NCI-H510A treated with DMSO at 0.1 percent for 48 hours (cell line): Measurements from ENCODE around the gene TMEM63B.
A peak's percentile ranks its signal among the peaks of the same experiment; 100 is the strongest.
"Not testable (repeated sequence)": the region's sequence is repeated elsewhere in the genome, so short reads cannot be mapped to it uniquely, and the experiment has no call there.

Experiments
- DNase-seq: peaks from one replicate; lab custom pipeline; 2025; lab: John Stamatoyannopoulos, UW

TMEM63B gene

DNA sequence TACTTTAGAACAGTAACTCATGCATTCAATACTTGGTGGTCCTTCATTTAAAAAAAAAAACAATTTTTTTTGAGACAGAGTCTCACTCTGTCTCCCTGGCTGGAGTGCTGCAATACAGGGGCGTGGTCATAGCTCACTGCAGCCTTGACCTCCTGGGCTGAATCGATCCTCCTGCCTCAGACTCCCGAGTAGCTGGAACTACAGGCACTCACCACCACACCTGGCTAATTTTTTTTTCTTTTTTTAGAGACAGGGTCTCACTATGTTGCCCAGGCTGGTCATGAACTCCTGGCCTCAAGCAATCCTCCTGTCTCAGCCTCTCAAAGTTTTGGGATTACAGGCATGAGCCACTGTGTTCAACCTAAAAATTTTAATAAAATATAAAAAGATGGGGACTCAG lies 17.2 kb downstream of the TMEM63B start:
- not testable (repeated sequence) for DNase-seq

DNA sequence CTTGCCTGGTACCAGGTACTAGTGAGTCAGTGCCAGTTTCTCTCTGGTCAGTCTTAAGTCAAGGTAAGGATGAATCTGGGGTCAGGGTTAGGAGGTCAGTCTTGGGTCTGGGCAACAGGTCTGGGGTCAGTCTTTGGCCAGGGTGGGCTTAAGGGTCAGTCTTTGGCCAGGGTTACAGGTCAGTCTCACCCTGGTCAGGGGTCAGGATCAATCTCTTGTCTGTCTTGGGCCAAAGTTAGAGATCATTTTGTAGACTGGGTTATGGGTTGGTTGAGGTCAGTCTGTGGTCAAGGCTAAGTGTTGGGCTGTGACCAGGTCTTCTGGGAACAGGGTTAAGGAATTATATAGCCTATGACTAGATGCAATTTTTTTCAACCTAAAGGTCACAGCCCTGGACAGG lies 18.5 kb downstream of the TMEM63B start:
- DNase-seq, result no peak

DNA sequence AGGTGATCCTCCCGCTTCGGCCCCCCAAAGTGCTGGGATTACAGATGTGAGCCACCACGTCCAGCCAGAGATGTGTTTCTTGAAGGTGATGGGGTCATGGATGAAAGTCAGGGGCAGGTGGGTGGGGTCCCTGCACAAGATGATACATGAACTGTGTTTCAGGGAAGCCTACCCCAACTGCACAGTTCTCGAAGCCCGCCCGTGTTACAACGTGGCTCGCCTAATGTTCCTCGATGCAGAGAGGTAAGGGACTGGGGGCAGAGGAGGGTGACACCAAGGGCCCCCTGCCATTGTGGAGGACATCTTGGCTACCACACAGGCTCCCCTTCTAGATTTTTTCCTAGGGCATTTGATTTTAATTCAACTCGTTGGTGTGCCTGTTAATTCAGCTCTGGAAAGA lies 19.3 kb downstream of the TMEM63B start:
- DNase-seq, result no peak

DNA sequence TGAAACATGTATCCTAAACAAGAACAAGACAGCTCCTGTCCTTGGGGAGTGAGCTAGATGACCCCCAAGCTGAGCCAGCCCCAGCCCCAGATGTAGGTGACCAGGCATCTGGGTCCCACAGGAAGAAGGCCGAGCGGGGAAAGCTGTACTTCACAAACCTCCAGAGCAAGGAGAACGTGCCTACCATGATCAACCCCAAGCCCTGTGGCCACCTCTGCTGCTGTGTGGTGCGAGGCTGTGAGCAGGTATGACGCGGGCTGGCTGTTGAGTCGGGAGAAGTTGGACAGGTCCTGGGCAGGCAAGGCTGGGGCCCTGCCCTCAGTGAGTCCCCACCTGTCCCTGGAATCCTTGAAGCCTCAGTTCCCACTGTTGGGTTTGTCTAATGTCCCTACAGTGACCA lies 19.9 kb downstream of the TMEM63B start:
- DNase-seq, result no peak

DNA sequence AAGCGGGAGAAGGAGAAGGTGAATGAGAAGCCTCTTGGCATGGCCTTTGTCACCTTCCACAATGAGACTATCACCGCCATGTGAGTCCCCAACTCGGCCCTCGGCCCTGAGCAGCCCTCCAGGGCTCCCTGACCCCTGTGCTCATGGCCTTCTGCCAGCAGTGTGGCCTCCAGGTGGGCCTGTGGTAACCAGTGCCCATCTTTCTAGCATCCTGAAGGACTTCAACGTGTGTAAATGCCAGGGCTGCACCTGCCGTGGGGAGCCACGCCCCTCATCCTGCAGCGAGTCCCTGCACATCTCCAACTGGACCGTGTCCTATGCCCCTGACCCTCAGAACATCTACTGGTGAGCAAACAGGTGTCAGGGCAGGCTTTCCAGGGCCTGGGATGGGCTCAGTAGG lies 21.0 kb downstream of the TMEM63B start:
- no peak for DNase-seq

DNA sequence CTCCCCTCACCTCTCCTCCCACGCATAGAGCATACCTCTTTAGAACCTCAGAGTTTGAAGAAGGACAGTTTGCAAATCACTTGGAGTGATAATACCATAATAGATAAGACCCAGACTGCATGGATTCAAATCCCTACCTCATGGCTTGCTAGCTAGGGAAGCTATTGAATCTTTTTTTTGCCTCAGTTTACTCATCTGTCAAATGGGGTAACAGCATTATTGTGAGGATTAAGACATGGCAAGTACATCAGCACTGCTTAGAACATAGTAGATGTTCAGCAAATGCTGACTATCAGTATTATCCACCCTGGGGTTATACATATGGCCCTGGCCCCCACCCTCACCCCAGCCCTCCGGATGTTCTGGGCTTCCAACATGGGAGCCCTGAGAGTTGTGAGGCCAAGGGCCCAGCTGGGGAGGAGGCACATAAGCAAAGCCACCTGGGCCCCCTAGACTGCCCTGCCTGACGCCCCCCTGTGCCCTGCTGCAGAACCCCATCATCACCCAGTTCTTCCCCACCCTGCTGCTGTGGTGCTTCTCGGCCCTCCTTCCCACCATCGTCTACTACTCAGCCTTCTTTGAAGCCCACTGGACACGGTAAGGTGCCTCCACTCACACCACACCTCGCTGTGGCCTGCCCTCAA lies 22.1 kb downstream of the TMEM63B start:
- no peak for DNase-seq

DNA sequence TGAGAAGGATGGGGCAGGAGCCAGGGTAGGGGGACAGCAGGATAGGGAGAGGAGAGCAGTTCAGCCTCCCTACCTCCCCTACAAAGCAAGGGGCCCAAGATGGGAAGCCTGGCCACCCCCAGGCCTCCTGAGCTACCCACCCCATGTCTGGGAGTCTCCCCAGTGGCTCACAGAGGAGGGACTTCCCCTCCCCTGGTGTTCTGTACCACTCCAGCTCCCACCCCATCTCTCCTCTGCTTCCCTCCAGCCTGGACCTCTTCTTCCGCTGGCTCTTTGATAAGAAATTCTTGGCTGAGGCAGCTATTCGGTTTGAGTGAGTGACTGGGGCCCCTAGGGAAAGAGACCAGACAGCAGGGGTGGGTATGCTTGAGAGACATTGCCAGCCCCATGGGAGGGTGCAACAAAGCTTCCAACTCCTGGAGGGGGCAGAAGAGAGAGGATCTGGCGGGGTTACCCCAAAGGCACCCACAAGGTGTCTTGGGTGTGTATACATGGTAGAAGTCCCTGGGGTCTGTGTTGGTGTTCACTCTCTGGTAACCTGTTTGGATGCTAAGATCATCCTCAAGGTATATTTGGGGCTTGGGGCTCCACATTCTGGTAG lies 23.1 kb downstream of the TMEM63B start:
- DNase-seq, result no peak

DNA sequence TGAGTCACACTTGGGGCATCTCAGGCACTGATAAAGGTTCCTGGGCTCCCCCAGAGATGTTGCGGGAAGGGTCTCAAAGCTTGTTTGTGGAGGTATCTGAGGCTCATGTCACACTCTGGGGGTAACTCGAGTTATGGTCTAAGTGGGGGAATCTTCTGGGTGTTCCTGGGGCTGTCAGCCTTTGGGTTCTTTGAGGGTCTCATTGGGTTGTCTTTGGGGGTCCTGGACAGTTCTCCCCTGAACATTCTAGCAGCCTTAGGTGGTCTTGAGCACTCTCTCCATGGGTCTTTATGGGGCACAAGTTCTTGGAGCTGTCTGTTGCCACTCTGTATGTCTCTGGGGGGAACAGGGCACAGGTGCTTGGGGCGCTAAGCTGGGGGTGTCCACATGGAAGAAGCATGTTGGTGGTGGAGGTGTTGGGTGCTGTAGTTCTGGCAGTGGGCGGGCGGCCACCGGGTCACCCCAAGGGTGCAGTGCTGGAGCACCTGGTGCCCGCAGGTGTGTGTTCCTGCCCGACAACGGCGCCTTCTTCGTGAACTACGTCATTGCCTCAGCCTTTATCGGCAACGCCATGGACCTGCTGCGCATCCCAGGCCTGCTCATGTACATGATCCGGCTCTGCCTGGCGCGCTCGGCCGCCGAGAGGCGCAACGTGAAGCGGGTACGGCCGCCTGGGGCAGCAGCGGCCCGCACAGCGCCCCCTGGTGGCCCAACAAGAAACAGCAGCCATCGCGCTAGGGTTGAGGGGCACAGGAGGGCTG lies 24.2 kb downstream of the TMEM63B start:
- DNase-seq, result peak; percentile 71

DNA sequence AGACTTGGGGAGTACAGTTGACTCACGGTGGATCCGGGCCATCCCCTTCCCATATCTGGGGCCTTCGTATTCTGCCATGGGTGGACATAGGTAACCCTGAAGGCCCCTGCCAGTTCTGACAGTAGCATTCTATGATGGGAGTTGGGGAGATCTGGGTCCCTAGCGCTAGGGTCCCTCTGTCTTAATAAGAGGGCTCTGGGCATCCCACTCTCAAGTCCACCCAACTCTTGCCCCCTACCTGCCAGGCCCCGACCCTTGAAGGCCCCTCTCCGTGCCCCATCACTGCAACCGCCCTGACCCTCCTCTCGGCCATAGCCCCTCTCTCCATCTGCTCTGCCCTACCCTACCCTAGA lies 24.7 kb downstream of the TMEM63B start:
- DNase-seq, result no peak

DNA sequence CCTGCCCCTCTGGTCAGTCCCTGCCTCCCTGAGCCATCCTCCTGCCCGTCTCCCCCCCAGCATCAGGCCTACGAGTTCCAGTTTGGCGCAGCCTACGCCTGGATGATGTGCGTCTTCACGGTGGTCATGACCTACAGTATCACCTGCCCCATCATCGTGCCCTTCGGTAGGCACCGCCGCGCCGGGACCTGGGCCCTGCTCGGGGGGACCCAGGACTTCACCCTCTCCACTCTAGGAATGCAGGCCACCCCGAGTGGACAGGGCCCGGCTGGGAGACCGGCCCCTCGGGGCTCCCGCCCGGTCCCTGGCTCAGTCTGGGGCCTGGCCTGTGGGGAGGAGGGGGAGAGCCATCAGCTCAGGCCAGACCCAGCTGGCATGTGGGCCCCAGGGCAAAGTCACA lies 25.2 kb downstream of the TMEM63B start:
- DNase-seq, result no peak

DNA sequence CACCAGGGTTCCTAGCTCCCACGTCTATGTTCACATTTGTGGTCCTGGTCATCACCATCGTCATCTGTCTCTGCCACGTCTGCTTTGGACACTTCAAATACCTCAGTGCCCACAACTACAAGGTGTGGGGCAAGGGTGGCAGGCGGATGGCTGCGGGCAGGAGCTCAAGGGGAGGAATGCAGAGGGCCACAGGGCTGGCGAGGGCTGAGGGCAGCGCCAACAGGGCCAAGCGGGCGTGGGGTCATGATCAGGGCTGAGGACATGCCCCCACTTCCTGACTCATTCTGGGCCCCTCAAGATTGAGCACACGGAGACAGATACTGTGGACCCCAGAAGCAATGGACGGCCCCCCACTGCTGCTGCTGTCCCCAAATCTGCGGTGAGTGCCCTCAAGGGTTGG lies 26.7 kb downstream of the TMEM63B start:
- no peak for DNase-seq

DNA sequence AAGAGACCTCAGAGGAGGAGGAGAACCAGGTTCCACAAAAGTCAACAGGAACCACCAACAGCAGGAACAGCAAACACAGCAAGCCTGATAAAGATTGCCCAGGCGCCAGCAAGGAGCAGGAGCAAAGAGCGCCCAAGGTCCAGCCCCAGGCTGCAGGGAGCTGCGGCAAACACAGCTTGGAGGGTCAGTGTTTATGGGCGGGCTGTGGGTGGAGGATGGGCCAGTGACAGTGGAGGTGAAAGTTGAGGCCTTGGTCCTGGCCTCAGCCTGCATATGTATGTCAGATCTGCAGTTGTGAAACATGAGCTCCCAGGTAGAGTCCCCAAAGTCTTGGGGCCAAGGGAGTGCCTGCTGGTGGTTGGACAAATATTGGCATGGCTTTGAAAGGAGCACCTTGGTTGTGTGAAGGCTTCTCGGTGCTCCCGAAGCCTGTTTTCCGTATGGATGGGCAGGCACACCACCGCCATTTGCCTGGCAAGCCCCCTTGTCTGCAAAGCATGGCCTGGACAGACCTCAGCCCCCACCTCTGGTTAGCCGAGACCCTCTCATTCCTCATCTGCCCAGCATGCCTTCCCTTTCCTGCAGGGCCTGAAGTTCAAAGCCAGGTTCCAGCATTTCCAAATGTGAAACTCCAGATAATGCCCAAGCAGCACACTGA lies 29.3 kb downstream of the TMEM63B start:
- DNase-seq, result no peak

DNA sequence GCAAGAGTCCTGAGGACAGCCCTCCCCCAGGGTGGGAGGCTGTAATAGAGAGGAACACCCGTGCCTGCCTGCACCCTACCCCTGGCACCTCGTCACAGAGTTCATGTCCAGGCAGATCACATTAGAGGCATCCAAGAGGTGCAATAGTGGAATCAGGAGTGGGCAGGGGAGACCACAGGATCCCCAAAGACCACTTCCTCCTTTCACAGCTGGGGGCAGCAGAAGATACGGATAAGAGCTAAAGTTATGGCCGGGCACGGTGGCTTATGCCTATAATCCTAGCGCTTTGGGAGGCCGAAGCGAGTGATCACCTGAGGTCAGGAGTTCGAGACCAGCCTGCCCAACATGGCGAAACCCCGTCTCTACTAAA lies 29.8 kb downstream of the TMEM63B start:
- no peak for DNase-seq

DNA sequence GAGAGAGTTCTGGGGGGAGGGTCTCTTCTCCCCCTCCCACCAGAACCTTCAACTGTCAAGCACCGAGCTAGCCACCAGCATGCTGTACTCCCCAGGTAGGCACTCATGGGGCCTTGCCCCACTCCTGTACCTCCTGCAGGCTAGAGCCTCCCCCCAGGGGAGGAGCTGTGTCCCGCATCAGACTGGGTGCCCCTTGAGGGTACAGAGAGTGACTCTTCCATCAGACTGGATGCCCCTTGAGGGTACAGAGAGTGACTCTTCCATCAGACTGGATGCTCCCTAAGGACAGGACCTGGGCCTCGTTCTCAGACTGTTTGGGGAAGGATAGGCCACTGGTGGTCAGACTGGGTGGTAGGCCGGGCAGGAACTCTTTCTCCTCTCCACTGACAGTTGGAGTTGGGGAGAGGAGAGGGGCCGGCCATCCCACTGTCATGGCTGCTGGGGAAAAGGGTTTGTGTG lies 31.4 kb downstream of the TMEM63B start, which contains the start of gene CAPN11:
TSS of gene CAPN11 (plus strand) at position 51 of the 459 bp plus-strand sequence. CDS start at position 80, 29 bp downstream.
- no peak for DNase-seq

DNA sequence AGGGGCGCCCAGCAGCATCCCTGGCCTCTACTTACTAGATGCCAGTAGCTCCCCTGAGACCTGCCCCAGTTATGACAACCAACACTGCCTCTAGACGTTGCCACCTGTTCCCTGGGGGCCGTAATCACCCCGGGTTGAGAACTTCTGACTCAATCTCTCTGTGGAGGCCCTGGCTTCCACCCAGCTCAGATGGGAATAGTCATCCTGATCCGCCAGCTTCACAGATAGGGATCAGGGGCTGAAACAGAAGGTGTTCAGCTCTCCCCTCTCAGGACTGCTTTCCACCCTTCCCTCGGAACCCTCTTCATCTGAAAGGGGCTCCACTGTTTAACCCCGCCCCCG lies 34.6 kb downstream of the TMEM63B start:
- DNase-seq, result no peak

DNA sequence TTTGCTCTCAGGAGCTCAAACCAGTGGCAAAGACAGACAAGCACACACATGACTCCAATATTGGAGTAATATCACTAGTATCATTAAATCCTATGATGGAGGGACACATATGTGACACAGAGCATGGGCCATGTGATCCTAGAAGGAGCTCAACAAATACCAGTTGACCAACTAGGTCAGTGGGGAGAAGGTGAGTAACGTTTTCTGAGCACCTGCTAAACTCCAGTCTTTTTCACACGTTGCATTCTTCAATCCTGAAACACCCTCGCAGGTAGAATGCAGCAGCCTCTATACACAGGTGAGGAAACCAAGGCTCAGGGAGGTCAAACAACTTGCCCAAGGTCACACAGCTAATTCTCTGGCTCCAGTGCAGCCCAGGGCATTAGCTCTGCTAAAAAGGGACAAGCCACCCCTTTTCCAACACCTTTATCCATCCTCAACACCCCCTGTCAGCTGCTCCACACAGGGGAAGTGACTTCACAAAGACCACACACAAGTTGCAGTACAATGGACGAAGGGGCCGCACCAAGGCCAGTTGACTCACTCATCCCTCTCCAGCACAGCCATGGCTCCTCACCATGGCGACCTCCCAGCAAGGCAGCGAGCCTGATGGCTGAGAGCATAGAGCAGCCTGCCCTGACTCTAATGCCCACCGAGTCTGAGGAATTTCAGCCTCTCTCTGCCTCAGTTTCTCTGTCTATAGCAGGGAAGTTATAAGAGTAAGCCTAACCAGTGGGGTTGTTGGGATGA lies 35.7 kb downstream of the TMEM63B start:
- DNase-seq, result no peak

DNA sequence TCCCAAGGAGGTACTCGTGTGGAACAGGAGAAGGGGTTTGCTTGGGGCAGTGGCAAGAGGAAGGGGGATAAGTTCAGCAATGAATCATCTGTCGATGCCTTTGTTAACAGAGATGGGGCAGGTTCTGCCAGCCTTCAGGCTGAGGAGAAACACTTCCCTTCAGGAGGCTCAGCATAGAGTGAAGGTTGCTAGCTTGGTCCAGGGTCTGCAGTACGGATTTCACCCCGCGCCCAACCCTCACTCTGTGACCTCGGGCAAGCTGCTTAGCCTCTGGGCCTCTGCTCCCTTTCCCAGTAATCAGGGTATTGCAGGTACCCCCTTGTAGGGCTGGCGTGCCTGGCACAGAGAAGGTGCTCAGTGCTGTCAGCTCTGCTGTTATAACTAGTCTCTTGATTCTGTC lies 38.8 kb downstream of the TMEM63B start:
- no peak for DNase-seq

DNA sequence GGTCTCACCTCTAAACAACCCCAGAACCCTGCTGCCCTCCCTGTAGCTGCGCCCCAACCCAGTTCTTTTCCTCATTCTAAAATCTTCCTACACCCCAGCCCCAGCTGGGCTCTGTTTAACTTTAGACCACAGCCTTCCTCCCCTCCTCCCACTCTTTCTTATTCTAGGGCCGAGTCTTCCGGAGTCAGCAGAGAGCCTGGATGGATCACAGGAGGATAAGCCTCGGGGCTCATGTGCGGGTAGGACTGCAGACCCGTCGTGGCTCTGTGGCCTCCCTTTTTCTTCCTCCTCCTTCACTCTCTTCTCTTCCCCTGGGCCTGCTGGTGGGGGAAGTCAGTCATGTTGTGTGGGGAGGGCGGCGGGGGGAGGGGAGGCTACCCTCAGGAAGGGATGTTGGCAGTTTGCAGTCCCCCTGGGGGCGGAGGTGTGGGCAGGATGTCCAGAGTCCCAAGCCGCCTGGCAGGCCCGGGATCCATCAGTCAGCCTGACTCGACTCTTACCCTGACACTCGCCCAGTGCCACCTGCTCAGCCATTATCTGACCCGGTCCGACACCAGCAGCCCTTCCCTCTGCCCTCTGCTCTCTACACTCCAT lies 39.3 kb downstream of the TMEM63B start:
- DNase-seq, result no peak

DNA sequence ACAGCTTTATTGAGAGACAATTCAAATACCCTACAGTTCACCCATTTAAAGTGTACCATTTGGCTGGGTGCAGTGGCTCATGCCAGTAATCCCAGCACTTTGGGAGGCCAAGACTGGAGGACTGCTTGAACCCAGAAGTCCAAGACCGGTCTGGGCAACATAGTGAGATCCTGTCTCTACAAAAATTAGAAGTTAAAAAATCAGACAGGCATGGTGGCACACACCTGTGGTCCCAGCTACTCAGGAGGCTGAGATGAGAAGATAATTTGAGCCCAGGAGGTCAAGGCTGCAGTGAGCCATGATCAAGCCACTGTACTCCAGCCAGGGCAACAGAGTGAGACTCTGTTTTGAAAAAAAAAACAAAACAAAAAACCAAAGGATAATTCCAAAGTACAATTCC lies 40.2 kb downstream of the TMEM63B start:
- no peak for DNase-seq

DNA sequence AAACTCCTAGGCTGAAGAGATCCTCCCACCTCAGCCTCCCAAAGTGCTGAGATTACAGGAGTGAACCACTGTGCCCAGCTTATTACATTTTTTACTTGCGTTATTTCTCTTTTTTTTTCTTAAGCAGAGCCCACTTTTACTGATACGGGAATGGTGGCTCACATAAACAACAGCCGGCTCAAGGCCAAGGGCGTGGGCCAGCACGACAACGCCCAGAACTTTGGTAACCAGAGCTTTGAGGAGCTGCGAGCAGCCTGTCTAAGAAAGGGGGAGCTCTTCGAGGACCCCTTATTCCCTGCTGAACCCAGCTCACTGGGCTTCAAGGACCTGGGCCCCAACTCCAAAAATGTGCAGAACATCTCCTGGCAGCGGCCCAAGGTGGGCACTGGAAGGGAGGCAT lies 41.8 kb downstream of the TMEM63B start:
- no peak for DNase-seq

DNA sequence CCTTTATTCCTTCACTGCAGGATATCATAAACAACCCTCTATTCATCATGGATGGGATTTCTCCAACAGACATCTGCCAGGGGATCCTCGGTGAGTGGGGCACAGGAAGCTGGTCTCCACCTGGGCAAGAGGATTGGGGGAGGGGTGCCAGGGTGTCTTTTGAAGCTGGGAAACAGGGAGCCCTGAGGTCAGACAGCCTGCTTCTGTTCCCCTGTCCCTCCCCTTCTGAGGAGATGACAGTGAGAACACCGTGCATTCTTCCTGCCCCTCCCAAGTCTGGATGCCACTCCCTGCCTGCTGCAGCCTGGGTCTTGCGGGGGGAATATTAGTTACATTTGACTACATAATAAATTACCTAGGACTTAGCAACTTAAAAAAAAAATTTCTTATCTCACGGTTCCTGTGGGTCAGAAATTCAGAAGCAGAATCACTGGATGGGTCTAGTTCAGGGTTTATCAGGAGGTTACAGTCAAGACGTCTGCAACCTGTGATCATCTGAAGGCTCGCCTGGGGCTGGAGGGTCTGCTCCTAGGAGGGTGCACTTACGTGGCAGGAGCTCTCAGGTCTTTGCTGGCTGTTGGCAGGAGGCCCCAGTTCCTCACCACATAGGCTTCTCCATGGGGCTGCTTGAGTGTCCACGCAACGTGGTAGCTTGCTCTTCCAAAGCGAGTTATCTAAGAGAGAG lies 42.7 kb downstream of the TMEM63B start:
- no peak for DNase-seq
